ENCODE measurements around the gene MUL1. TPM values are rescaled to one million over a fixed set of nuclear protein-coding genes. Genes with fewer than 3 reads are reported as not detected.

Gene MUL1
- total and polyA plus RNA-seq, 2 of the 8 experiments (the other 6 are each of a cell fraction or from before 2014, with no cell fraction given): 16.4 to 20.8 TPM

GRCh38 chr1:20470194-20470593 lies 37.8 kb downstream of the MUL1 start (continued):
- TF ChIP-seq CHD7 (IDR thresholded peaks at IDR 0.05; ENCODE audit: insufficient replicate concordance, low read length): no peak
- TF ChIP-seq E2F6 (IDR thresholded peaks at IDR 0.05): no peak
- TF ChIP-seq BRCA1 (IDR thresholded peaks at IDR 0.05; ENCODE audit: low read depth, low read length): no peak
- no peak for TF ChIP-seq TAF7 (optimal IDR thresholded peaks at IDR 0.05; ENCODE audit: borderline replicate concordance, low read depth, low read length)
- no peak for TF ChIP-seq CHD1 (IDR thresholded peaks at IDR 0.05; ENCODE audit: low read depth, low read length)
- TF ChIP-seq CREB1 (IDR thresholded peaks at IDR 0.05): no peak
- no peak for TF ChIP-seq TCF12 (IDR thresholded peaks at IDR 0.05; ENCODE audit: low read depth, low read length)
- TF ChIP-seq ZNF274 (IDR thresholded peaks at IDR 0.05; ENCODE audit: borderline replicate concordance, extremely low read depth, low read length): no peak
- no peak for TF ChIP-seq NRF1 (IDR thresholded peaks at IDR 0.05; ENCODE audit: low read depth, low read length)
- TF ChIP-seq BACH1 (IDR thresholded peaks at IDR 0.05; ENCODE audit: low read length): no peak
- no peak for TF ChIP-seq RNF2 (IDR thresholded peaks at IDR 0.05; ENCODE audit: borderline replicate concordance, low read depth, low read length, missing control alignments, poor library complexity, severe bottlenecking)
